H1 (cell line): Measurements from ENCODE around the gene CFLAR. TPM values are rescaled to one million over a fixed set of nuclear protein-coding genes. Genes with fewer than 3 reads are reported as not detected.
"Not testable (repeated sequence)": the region's sequence is repeated elsewhere in the genome, so short reads cannot be mapped to it uniquely, and the experiment has no call there.

Experiments used
- CTCF ChIA-PET: fragments of 300-600 bp; sonication (Branson Sonifier 250); formaldehyde crosslinking; loops from one replicate; lab custom pipeline; 2021; ENCODE audit not compliant: partially characterized antibody; lab: Charles Lee
- POLR2A ChIA-PET: fragments of 300-600 bp; sonication (Branson Sonifier 250); formaldehyde crosslinking; loops from one replicate; lab custom pipeline; 2021; ENCODE audit warnings: inconsistent platforms; ENCODE audit not compliant: partially characterized antibody; lab: Charles Lee
- DNase-seq, 2 experiments: peaks; one replicate each; pipeline versions ENCODE4 v3.0.0 to v3.0.0-alpha.2; 2010 to 2022; ENCODE audit warnings: low spot score in 2 of 2, low read depth in 1 of 2, mixed read lengths in 1 of 2
- FAIRE-seq: peaks from 2 replicates; lab custom pipeline; 2011; peaks lifted over from hg19 to GRCh38; lab: Jason Lieb, UNC
- H2AFZ ChIP-seq: 2 replicates; pipeline ENCODE4 v1.8.1; 2012; ENCODE audit warnings: low read length, inconsistent platforms
- H2AK5ac ChIP-seq: 2 replicates; pipeline ENCODE4 v1.6.1; 2013; ENCODE audit warnings: low read depth, low read length
- H2BK120ac ChIP-seq: replicated peaks from 2 replicates; pipeline ENCODE3; 2013; ENCODE audit warnings: low read depth, low read length, inconsistent platforms
- H2BK12ac ChIP-seq: 2 replicates; pipeline ENCODE4 v1.6.1; 2013; ENCODE audit warnings: low read depth, low read length
- H2BK15ac ChIP-seq: 2 replicates; pipeline ENCODE4 v1.6.1; 2013; ENCODE audit warnings: low read length
- H2BK20ac ChIP-seq: 2 replicates; pipeline ENCODE4 v1.6.1; 2013; ENCODE audit warnings: low read length
- H2BK5ac ChIP-seq: 2 replicates; pipeline ENCODE4 v1.6.1; 2013; ENCODE audit warnings: low read depth, low read length
- H3K14ac ChIP-seq: 2 replicates; pipeline ENCODE4 v1.6.1; 2013; ENCODE audit warnings: inconsistent platforms; ENCODE audit not compliant: insufficient read length
- H3K18ac ChIP-seq: 2 replicates; pipeline ENCODE4 v1.6.1; 2013; ENCODE audit warnings: low read length; ENCODE audit errors: extremely low read depth
- H3K23ac ChIP-seq: 2 replicates; pipeline ENCODE4 v1.6.1; 2013; ENCODE audit warnings: inconsistent platforms; ENCODE audit not compliant: insufficient read length
- H3K23me2 ChIP-seq: 2 replicates; pipeline ENCODE4 v1.6.1; 2013; ENCODE audit warnings: low read depth, low read length
- H3K27ac ChIP-seq: 2 replicates; pipeline ENCODE4 v1.6.1; 2011; ENCODE audit warnings: low read depth, low read length, inconsistent platforms
- H3K27me3 ChIP-seq, 4 experiments: replicated peaks in 1 of 4; 1 replicate in 1 of 4; 2 replicates in 3 of 4; pipeline versions ENCODE4 v1.6.1 to v1.8.1; 2011 to 2013; ENCODE audit warnings: low read length in 3 of 4, mild to moderate bottlenecking in 3 of 4, inconsistent platforms in 2 of 4, mixed read lengths in 2 of 4, moderate library complexity in 1 of 4; ENCODE audit not compliant: control insufficient read depth in 3 of 4, insufficient read depth in 3 of 4; ENCODE audit errors: extremely low read depth in 1 of 4
- H3K36me3 ChIP-seq, 4 experiments: 2 replicates each; pipeline versions ENCODE4 v1.6.1 to v1.8.1; 2011 to 2013; ENCODE audit warnings: mild to moderate bottlenecking in 4 of 4, low read length in 3 of 4, moderate library complexity in 2 of 4, control low read depth in 1 of 4, inconsistent platforms in 1 of 4; ENCODE audit not compliant: insufficient read depth in 4 of 4, control insufficient read depth in 2 of 4
- H3K4ac ChIP-seq: replicated peaks from 2 replicates; pipeline ENCODE3; 2013; ENCODE audit warnings: low read length, low read depth, mixed read lengths, inconsistent platforms; ENCODE audit not compliant: insufficient read length
- H3K4me1 ChIP-seq, 4 experiments: replicated peaks in 1 of 4; 1 replicate in 1 of 4; 2 replicates in 3 of 4; pipeline versions ENCODE4 v1.6.1 to v1.8.1; 2011 to 2013; ENCODE audit warnings: low read length in 3 of 4, inconsistent platforms in 2 of 4, mixed read lengths in 1 of 4; ENCODE audit not compliant: insufficient read depth in 4 of 4, control insufficient read depth in 3 of 4
- H3K4me2 ChIP-seq, 2 experiments: 2 replicates each; pipeline versions ENCODE4 v1.6.1 to v1.8.1; 2011 to 2013; ENCODE audit warnings: low read depth in 2 of 2, low read length in 2 of 2, control low read depth in 1 of 2, inconsistent platforms in 1 of 2, mild to moderate bottlenecking in 1 of 2; ENCODE audit not compliant: insufficient read depth in 1 of 2
- H3K4me3 ChIP-seq, 4 experiments: fragments of 200-600, 300-600 bp in 1 of 4; sonication (generic), shearing (Covaris generic), sonication (Bioruptor Twin) in 1 of 4; 2 replicates each; pipeline versions ENCODE4 v1.5.1 to v1.8.1; 2011 to 2016; ENCODE audit warnings: low read length in 4 of 4, low read depth in 3 of 4, control low read depth in 2 of 4, inconsistent platforms in 2 of 4, mild to moderate bottlenecking in 2 of 4, mixed read lengths in 1 of 4, moderate library complexity in 1 of 4; ENCODE audit not compliant: insufficient read depth in 2 of 4; ENCODE audit errors: extremely low read depth in 1 of 4
- H3K56ac ChIP-seq: replicated peaks from 2 replicates; pipeline ENCODE3; 2013; ENCODE audit warnings: low read depth, mild to moderate bottlenecking, mixed read lengths, low read length, inconsistent platforms; ENCODE audit not compliant: insufficient read length
- H3K79me1 ChIP-seq: 2 replicates; pipeline ENCODE4 v1.6.1; 2013; ENCODE audit warnings: low read depth, low read length, control low read depth
- H3K79me2 ChIP-seq, 2 experiments: 2 replicates each; pipeline versions ENCODE4 v1.6.1 to v1.8.1; 2012 to 2013; ENCODE audit warnings: low read length in 2 of 2, mild to moderate bottlenecking in 2 of 2, inconsistent platforms in 1 of 2; ENCODE audit not compliant: insufficient read depth in 2 of 2, control insufficient read depth in 1 of 2
- H3K9ac ChIP-seq, 4 experiments: replicated peaks in 1 of 4; 1 replicate in 1 of 4; 2 replicates in 3 of 4; pipeline versions ENCODE4 v1.6.1 to v1.8.1; 2011 to 2013; ENCODE audit warnings: low read depth in 3 of 4, low read length in 3 of 4, control low read depth in 2 of 4, mild to moderate bottlenecking in 2 of 4, moderate library complexity in 2 of 4, inconsistent platforms in 1 of 4; ENCODE audit errors: extremely low read depth in 1 of 4
- H3K9me3 ChIP-seq, 2 experiments: 2 replicates each; pipeline versions ENCODE4 v1.6.1 to v1.8.1; 2012 to 2013; ENCODE audit warnings: mild to moderate bottlenecking in 2 of 2, moderate library complexity in 2 of 2, control low read depth in 1 of 2, inconsistent platforms in 1 of 2, low read depth in 1 of 2, low read length in 1 of 2, mixed read lengths in 1 of 2; ENCODE audit not compliant: insufficient read depth in 2 of 2
- H4K20me1 ChIP-seq, 2 experiments: replicated peaks in 1 of 2; 2 replicates each; pipeline versions ENCODE3 to v1.8.1; 2011 to 2013; ENCODE audit warnings: inconsistent platforms in 2 of 2, low read length in 2 of 2, mild to moderate bottlenecking in 1 of 2; ENCODE audit not compliant: insufficient read depth in 2 of 2, control insufficient read depth in 1 of 2
- H4K5ac ChIP-seq: 2 replicates; pipeline ENCODE4 v1.6.1; 2013; ENCODE audit warnings: low read length, low read depth, mixed read lengths, inconsistent platforms; ENCODE audit not compliant: insufficient read length
- H4K8ac ChIP-seq: 2 replicates; pipeline ENCODE4 v1.8.0; 2013; ENCODE audit warnings: mild to moderate bottlenecking, moderate library complexity, low read length, inconsistent platforms; ENCODE audit not compliant: insufficient read depth; ENCODE audit errors: extremely low read depth
- H4K91ac ChIP-seq: replicated peaks from 2 replicates; pipeline ENCODE3; 2013; ENCODE audit warnings: low read length, mixed read lengths, inconsistent platforms; ENCODE audit not compliant: insufficient read length
- WGBS, 2 experiments: shearing (Covaris generic) in 1 of 2; methylation state at CpG; one replicate each; pipeline versions ENCODE4 v1.1.6 to v1.1.7; 2013 to 2015; ENCODE audit warnings: low lambda C conversion rate in 2 of 2, mixed read lengths in 2 of 2, inconsistent platforms in 1 of 2, low coverage in 1 of 2, missing lambda C conversion rate in 1 of 2; ENCODE audit not compliant: insufficient replicate concordance in 2 of 2, insufficient coverage in 1 of 2, insufficient read length in 1 of 2; ENCODE audit errors: extremely low coverage in 1 of 2, missing lambda C conversion rate in 1 of 2; 5-methylcytosine and 5-hydroxymethylcytosine counted together
- polyA plus RNA-seq, 7 experiments: library from polyadenylated mRNA; depleted of rRNA in 3 of 7; stranded (reverse) in 5 of 7; unstranded in 2 of 7; fragments of >200 nt in 5 of 7; fragments of 200-250 nt in 2 of 7; gene quantifications; 1 replicate in 5 of 7; 2 replicates in 1 of 7; 4 replicates in 1 of 7; pipeline versions ENCODE4 v1.2.1 to v1.2.3, GENCODE V29; 2011 to 2013; ENCODE audit warnings: missing spikeins in 2 of 7, mixed read lengths in 2 of 7
- total RNA-seq: library from RNA; stranded (reverse); fragmentation: NEBNext Ultra II Directional; extraction: Animal tissue kit (Norgen Biotek cat#: 25700); gene quantifications from 2 replicates; pipeline ENCODE4 v1.2.1, GENCODE V29; 2021

Gene CFLAR
- total and polyA plus RNA-seq, 2 of the 8 experiments (the other 6 are each of a cell fraction or from before 2014, with no cell fraction given): 1.1 to 3.9 TPM

DNA sequence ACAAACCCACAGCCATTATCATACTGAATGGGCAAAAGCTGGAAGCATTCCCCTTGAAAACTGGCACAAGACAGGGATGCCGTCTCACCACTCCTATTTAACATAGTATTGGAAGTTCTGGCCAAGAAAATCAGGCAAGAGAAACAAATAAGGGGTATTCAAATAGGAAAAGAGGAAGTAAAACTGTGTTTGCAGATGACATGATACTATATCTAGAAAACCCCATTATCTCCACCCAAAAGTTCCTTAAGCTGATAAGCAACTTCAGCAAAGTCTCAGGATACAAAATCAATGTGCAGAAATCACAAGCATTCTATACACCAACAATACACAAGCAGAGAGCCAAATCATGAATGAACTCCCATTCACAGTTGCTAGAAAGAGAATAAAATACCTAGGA is 52.5 kb downstream of the CFLAR start:
- H4K91ac ChIP-seq, H3K27ac ChIP-seq, DNase-seq, H3K79me1 ChIP-seq, H3K9ac ChIP-seq, H3K18ac ChIP-seq, H4K5ac ChIP-seq, H4K20me1 ChIP-seq, H2BK15ac ChIP-seq, H3K23ac ChIP-seq, H3K4ac ChIP-seq, H3K56ac ChIP-seq, H2BK20ac ChIP-seq, H3K4me3 ChIP-seq, POLR2A ChIA-PET, H2AFZ ChIP-seq, H2BK120ac ChIP-seq, FAIRE-seq, H3K27me3 ChIP-seq, H3K79me2 ChIP-seq, H3K4me2 ChIP-seq, H2BK12ac ChIP-seq, H3K23me2 ChIP-seq, H3K4me1 ChIP-seq, H3K36me3 ChIP-seq, H2AK5ac ChIP-seq, H4K8ac ChIP-seq, H2BK5ac ChIP-seq, H3K14ac ChIP-seq: not testable (repeated sequence)
- CTCF ChIA-PET: interaction anchor here (0.7 to 1.9 kb wide), 4 partner anchors 10 to 64 kb away, joined by 3 to 10 read pairs (median 4); no protein-coding TSS in a partner anchor
- whole genome bisulfite sequencing, 2 experiments: 94% methylated on average over 1 of the region's 1 CpG; no CpG with 5 or more reads in 1 of the 2 experiments
- peaks cover 0 to 14% of the 10 kb centered on the region in 2 experiments; a peak in 2 of 4 replicates for H3K9me3 ChIP-seq
